Erythroblast (primary cell): ENCODE results near the gene ELAC1.
"Not testable (repeated sequence)": the region's sequence is repeated elsewhere in the genome, so short reads cannot be mapped to it uniquely, and the experiment has no call there.

ENCODE experiments used
- DNase-seq, 2 experiments: peaks; one replicate each; lab custom pipeline; 2025; lab: John Stamatoyannopoulos, UW
- GATA1 ChIP-seq: IDR thresholded peaks from 2 replicates; pipeline ENCODE4 v1.6.1; 2011; ENCODE audit warnings: low read depth, mild to moderate bottlenecking, control low read depth, low read length, moderate library complexity
- POLR2A ChIP-seq: IDR thresholded peaks from 2 replicates; pipeline ENCODE4 v1.6.1; 2011; ENCODE audit warnings: mild to moderate bottlenecking, low read length

Gene ELAC1

DNA sequence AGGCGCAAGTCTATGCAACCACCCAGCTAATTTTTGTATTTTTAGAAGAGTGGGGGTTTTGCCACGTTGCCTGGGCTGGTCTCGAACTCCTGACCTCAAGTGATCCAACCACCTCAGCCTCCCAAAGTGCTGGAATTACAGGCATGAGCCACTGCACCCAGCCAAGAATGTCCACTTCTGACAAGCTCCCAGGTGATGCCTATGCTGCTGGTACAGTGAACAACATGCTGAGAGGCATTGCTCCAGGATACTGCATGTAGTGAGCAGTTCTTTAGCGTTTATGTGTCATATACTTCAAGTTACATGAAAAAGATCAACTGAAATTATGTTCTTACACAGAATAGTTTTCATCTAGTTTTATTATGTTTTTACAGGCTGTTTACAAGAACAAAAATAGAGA is 17.2 kb upstream of the ELAC1 start:
- TF ChIP-seq GATA1: no peak
- TF ChIP-seq POLR2A: no peak
- DNase-seq: no peak

DNA sequence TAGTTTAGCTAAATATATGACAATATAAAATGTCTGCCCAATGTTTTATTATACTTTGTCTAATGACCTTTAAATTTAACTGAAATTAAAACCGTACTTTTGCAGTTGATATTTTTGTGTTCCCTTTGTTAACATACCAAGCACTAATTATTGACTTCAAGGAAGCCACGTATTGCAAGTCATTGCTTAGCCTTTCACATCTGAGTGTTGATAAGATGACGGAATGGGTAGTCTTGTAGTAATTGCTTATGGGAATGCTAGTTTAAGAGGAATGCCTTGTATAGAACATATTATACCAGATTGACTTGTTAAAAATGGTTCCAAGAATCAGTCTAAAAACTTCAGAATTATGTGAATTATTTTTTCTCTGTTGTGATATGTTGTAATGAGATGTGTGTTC is 14.0 kb upstream of the ELAC1 start:
- TF ChIP-seq POLR2A (no peak), GATA1 (no peak)
- DNase-seq: peak; percentile 22 to 47

DNA sequence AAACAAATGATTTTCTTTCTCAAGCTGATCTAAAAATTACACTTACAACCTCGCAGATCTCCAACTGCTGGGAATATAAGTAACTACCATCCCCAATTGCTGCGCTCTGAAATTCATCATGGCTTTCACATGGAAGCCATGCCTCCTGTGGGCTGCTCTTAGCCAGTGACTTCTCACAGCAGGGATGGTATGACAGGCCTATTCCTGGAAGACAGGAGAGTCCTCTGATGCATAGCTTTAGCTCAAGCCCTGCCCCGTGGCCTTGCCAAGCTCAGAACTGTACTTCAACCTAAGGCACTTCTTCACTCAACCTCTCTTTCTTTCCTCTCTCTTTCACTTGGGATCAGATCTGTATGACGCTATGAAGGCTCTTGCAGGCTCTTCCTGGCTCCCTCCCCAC is 12.6 kb upstream of the ELAC1 start:
- TF ChIP-seq GATA1 (no peak), POLR2A (no peak)

DNA sequence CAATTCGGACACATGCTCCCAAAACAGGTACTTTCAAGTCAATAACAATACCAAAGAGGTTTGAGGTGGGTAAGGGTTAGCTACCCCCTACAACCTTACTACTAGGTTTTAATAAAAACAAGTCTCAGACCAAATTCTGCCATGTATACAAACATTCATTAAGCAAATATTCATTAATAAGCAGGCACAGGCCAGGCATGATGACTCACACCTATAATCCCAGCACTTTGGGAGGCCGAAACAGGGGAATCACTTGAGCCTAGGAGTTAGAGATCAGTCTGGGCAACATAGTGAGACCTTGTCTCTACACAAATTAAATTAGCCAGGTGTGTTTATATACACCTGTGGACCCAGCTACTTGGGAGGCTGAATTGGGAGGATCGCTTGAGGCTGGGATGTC is 11.7 kb upstream of the ELAC1 start:
- DNase-seq: no peak
- no peak for TF ChIP-seq GATA1
- TF ChIP-seq POLR2A: no peak

More for the DNA sequence above, 12.6 kb upstream of the ELAC1 start:
- no peak for DNase-seq

DNA sequence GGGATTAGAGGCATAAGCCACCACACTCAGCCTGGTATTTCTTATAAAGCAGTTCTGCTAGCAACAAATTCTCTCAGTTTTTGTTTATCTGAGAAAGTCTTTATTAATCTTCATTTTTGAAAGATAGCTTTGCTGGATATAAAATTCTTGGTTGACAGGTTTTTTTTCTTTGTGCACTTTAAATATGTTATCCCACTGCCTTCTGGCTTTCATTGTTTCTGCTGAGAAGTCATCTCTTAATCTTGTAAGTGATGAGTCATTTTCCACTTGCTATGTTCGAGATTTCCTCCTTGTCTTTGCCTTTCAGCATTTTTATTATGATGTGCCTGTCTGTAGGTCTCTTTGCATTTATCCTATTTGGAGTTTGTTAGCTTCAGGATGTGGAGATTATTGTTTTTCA is 5.9 kb upstream of the ELAC1 start:
- TF ChIP-seq GATA1: no peak
- no peak for TF ChIP-seq POLR2A
- peak; percentile 38 to 53 for DNase-seq

DNA sequence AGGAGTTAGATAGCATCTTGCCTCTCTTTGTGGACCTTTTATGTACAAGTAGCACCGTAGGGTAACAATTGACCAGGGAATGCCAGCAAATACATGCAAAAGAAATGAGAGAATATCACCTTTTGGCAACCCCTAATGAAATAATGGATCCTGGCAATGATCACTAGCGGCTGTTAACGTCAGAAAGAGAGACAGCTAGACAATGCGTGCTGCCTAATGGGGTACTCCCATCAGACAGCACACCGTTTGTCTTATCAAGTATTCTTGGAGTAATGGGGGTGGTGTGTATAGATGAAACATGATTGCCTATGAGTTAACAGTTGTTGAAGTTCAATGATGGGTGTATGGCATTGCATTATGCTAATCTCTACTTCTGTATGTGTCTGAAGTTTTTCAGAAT is 1.6 kb downstream of the ELAC1 start:
- DNase-seq: peak; percentile 37 to 43
- no peak for TF ChIP-seq POLR2A
- no peak for TF ChIP-seq GATA1

DNA sequence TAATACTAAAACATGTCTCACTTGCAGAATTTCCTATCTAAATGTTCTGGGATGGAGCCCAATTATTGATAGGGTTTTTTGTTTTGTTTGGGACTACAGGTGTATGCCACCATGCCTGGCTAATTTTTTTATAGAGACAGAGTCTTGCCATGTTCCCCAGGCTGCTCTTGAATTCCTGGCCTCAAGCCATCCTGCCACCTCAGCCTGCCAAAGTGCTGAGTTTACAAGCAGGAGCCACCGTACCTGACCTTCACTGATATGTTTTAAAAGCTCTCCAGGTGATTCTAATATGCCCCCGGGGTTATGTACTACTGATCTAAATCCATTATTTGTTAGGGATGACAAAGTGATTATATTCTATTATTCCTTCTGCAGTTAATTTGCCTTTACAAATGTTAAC is 2.2 kb downstream of the ELAC1 start:
- TF ChIP-seq GATA1 (no peak), POLR2A (no peak)
- DNase-seq: no peak

DNA sequence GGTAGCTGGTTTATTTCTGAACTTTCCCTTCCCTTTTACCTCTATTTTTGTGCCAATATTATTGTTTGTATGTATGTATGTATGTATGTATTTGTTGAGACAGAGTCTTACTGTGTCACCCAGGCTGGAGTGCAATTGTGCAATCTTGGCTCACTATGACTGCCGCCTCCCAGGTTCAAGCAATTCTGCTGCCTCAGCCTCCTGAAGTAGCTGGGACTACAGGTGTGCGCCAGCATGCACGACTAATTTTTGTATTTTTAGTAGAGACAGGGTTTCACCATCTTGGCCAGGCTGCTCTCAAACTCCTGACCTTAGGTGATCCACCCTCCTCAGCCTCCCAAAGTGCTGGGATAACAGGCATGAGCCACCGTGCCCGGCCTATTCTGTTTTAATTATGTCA is 4.6 kb downstream of the ELAC1 start:
- DNase-seq: not testable (repeated sequence)

DNA sequence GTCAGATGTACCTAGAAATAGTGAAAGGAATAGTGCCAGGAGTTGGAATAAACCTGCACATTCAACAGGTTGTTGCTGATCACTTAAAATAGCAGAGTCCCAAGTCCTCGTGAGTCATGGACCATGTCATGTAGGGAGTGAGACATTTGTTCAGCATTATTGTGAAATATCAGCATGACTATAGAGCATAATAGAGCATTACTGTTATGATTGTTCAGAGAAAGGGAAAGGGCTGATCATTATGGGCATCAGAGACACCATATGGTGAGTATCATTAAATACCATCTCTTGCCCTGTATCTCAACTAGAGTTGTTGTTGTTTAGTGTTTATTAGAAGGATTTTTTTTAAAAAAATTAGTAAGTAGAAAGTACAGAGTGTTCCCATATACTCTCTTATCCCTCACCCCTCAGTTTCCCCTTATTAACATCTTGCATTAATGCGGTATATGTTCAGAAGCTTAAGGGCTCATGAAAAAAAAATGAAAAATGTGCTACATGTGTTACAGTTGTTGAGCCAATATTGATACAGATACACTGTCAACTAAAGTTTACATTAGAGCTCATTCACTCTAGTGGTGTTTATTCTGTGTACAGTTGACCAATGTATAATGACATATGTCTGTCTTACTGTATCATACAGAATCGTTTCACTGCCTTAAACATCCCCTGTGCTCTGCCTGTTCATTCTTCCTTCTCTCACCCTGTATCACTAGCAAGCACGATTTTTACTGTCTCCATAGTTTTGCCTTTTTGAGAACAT is 5.7 kb downstream of the ELAC1 start:
- peak in 1 of 2 experiments; percentile 35 for DNase-seq
- TF ChIP-seq GATA1: no peak
- TF ChIP-seq POLR2A: no peak

DNA sequence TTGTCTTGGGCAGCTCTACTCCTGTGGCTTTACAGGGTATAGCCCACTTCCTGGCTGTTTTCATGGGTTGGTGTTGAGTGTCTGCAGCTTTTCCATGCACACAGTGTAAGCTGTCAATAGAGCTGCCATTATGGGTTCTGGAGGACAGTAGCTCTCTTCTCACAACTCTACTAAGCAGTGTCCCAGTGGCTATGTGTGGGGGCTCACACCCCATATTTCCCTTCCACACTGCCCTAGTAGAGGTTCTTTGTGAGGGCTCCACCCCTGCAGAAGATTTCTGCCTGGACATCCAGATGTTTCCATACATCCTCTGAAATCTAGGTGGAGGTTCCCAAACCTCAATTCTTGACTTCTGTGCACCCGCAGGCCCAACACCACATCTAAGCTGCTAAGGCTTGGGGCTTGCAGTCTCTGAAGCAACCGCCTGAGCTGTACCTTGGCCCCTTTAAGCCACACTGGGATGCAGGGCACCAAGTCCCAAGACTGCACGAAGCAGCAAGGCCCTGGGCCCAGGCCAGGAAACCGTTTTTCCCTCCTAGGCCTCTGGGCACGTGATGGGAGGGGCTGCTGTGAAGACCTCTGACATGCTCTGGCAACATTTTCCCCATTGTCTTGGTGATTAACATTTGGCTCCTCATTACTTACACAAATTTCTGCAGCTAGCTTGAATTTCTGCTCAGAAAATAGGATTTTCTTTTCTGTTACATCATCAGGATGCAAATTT is 9.4 kb downstream of the ELAC1 start:
- peak in 1 of 2 experiments; percentile 27 for DNase-seq
- no peak for TF ChIP-seq GATA1
- TF ChIP-seq POLR2A: no peak

DNA sequence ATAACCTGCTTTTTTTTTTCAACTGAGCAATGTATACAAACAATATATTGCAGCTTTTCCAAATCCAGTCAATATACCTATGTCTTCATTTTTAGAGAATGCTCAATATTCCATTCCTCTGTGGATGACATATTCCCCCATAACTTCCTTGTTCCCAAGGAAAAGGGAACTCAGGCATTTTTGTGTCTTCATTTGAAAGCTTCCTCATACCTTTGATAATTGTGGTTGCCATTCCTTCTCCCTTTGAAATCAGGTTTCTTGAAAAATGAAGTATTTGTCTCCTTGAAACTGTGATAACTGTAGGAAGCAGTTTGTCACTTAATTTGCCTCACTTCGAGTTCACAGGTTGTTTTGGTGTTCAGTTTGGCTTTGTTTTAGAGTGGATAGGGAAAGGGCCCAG is 13.5 kb downstream of the ELAC1 start:
- TF ChIP-seq POLR2A (no peak), GATA1 (no peak)
- no peak for DNase-seq

DNA sequence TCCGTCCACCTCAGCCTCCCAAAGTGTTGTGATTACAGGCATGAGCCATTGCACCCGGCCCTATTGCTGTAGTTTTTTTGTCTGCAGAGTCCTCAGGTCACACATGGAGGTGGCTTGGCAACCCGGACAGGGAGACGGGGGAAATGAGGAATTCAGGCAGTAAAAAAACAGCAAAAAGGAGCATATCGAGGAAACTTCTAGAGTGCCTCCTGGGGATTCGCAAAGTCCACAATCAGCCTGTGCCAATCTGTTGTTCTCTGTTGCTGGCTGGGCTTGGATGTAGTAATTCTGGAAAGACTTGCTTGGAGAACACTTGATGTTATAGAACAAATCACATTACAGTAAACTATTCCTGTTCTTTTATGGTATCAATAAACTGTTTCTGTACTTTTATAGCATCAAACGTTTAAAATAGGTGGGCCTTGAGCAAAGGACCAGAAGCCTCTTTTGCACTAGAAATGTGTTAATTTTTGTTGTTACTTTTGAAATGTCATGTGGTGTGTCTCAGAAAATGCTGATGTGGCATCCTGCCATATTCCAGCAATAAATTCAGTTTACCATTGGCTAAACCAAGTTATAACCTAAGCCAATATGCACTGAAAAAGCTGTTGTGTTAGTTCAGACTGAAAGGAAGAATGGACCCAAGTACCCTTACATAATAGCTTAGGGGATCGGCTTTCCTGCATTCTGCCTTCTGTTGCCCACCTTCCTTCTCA is 14.4 kb downstream of the ELAC1 start:
- no peak for DNase-seq
- no peak for TF ChIP-seq GATA1
- no peak for TF ChIP-seq POLR2A

DNA sequence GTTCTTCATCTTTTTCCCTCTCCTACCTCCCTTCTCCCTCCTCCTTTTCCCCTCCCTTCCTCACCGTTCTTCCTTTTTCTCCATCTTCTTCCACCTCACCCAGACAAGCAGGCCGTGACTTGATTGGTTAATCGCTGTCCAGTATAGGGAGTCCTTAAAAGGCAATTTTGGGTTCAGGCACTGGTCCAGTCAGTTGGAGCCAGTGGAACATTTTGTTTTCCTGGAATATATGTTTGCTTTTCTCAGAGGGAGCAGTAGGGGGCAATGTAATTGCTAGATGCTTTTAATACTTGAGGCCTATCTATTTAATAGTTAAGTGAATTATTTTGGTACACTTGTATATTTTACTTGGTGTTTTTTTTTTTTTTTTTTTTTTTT is 15.0 kb downstream of the ELAC1 start:
- TF ChIP-seq POLR2A: no peak
- peak; percentile 31 to 44 for DNase-seq
